Prostate gland (tissue), 2 donors: ENCODE measurements around the gene KMT2A.

ENCODE experiments used
- CTCF ChIP-seq, 4 experiments: fragments of 200-600 bp in 2 of 4; fragments of 450-650 bp in 2 of 4; sonication (generic) in 2 of 4; IDR thresholded peaks; 1 replicate in 3 of 4; 2 replicates in 1 of 4; pipeline ENCODE4 v1.5.1; 2016 to 2019; ENCODE audit warnings: antibody characterized with exemption in 4 of 4, mild to moderate bottlenecking in 2 of 4, moderate library complexity in 2 of 4
- POLR2A ChIP-seq: fragments of 450-650 bp; IDR thresholded peaks from one replicate; pipeline ENCODE4 v1.6.1; 2016; ENCODE audit warnings: antibody characterized with exemption, mild to moderate bottlenecking
- POLR2AphosphoS5 ChIP-seq: sonication (generic); formaldehyde crosslinking; IDR thresholded peaks from one replicate; pipeline ENCODE4 v1.6.1; 2017; ENCODE audit warnings: antibody characterized with exemption

- no peak for TF ChIP-seq CTCF (IDR thresholded peaks at IDR 0.05)
- no peak for TF ChIP-seq POLR2A
- TF ChIP-seq POLR2AphosphoS5, result no peak
Observed at GRCh38 chr11:118430956-118431355, 5.3 kb upstream of the KMT2A start.
